ENCODE measurements around the gene SEPTIN1. TPM values are rescaled to one million over a fixed set of nuclear protein-coding genes. Genes with fewer than 3 reads are reported as not detected.

Gene SEPTIN1
- total and polyA plus RNA-seq, 2 of the 13 experiments (the other 11 are each of a cell fraction or from before 2014, with no cell fraction given): 0.18 to 0.67 TPM

DNA sequence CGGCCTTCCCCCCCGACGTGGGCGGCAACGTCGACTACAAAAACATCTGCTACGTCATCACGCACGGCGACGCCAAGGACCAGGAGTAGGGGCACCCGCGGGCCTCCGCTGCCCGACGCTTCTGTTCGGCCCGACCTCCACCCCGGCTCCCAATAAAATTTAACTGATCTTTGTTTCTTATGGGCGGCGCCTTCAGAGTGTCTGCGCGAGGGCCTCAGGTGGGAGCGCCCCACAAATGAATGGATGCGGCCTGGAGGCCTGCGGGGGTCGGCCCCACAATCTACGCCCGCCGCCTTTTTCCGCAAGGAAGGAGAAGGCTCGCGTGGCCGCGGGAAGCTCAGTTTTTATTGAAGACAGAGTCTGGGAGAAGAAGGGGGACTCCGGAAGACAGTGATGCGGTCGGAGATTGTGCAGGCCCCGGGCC is 4.5 kb downstream of the SEPTIN1 start (continued):
- TF ChIP-seq, protein P1, sequence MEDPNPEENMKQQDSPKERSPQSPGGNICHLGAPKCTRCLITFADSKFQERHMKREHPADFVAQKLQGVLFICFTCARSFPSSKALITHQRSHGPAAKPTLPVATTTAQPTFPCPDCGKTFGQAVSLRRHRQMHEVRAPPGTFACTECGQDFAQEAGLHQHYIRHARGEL (CRISPR knock-in tag; IDR thresholded peaks at IDR 0.05): peak; percentile 77; the same call in 1 of the 2 replicates
- TF ChIP-seq ZMYM4 (CRISPR knock-in tag; IDR thresholded peaks at IDR 0.05) (peak; percentile 69; the same call in 1 of the 2 replicates), PHF20 (CRISPR knock-in tag; IDR thresholded peaks at IDR 0.05) (peak; percentile 77), KDM5B (CRISPR knock-in tag; IDR thresholded peaks at IDR 0.05; ENCODE audit: borderline replicate concordance) (no peak), PRPF4 (IDR thresholded peaks at IDR 0.05; ENCODE audit: low read depth, low read length, poor library complexity, severe bottlenecking) (peak; percentile 43), ARNT2 (CRISPR knock-in tag; IDR thresholded peaks at IDR 0.05; ENCODE audit: low read depth) (peak; percentile 11; the same call in 1 of the 2 replicates), EHMT2 (IDR thresholded peaks at IDR 0.05; ENCODE audit: borderline replicate concordance, low read depth, low read length) (no peak), RBFOX2 (IDR thresholded peaks at IDR 0.05; ENCODE audit: low read depth, low read length) (peak; percentile 78; the same call in 1 of the 2 replicates), ZFY (CRISPR knock-in tag; IDR thresholded peaks at IDR 0.05) (peak; percentile 89)
- TF ChIP-seq, protein P2, sequence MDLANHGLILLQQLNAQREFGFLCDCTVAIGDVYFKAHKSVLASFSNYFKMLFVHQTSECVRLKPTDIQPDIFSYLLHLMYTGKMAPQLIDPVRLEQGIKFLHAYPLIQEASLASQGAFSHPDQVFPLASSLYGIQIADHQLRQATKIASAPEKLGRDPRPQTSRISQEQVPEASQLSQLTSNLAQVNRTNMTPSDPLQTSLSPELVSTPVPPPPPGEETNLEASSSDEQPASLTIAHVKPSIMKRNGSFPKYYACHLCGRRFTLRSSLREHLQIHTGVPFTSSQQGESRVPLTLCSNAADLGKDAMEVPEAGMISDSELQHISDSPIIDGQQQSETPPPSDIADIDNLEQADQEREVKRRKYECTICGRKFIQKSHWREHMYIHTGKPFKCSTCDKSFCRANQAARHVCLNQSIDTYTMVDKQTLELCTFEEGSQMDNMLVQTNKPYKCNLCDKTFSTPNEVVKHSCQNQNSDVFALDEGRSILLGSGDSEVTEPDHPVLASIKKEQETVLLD (CRISPR knock-in tag; IDR thresholded peaks at IDR 0.05; ENCODE audit: low read depth): 0 out of 2 replicates have a peak, but pooled peaks have one; percentile 53
- TF ChIP-seq, protein P3, sequence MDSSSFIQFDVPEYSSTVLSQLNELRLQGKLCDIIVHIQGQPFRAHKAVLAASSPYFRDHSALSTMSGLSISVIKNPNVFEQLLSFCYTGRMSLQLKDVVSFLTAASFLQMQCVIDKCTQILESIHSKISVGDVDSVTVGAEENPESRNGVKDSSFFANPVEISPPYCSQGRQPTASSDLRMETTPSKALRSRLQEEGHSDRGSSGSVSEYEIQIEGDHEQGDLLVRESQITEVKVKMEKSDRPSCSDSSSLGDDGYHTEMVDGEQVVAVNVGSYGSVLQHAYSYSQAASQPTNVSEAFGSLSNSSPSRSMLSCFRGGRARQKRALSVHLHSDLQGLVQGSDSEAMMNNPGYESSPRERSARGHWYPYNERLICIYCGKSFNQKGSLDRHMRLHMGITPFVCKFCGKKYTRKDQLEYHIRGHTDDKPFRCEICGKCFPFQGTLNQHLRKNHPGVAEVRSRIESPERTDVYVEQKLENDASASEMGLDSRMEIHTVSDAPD (CRISPR knock-in tag; IDR thresholded peaks at IDR 0.05): no peak
- TF ChIP-seq, protein P4, sequence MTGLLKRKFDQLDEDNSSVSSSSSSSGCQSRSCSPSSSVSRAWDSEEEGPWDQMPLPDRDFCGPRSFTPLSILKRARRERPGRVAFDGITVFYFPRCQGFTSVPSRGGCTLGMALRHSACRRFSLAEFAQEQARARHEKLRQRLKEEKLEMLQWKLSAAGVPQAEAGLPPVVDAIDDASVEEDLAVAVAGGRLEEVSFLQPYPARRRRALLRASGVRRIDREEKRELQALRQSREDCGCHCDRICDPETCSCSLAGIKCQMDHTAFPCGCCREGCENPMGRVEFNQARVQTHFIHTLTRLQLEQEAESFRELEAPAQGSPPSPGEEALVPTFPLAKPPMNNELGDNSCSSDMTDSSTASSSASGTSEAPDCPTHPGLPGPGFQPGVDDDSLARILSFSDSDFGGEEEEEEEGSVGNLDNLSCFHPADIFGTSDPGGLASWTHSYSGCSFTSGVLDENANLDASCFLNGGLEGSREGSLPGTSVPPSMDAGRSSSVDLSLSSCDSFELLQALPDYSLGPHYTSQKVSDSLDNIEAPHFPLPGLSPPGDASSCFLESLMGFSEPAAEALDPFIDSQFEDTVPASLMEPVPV (CRISPR knock-in tag; IDR thresholded peaks at IDR 0.05): peak; percentile 37; the same call in 1 of the 2 replicates
- TF ChIP-seq, protein P5, sequence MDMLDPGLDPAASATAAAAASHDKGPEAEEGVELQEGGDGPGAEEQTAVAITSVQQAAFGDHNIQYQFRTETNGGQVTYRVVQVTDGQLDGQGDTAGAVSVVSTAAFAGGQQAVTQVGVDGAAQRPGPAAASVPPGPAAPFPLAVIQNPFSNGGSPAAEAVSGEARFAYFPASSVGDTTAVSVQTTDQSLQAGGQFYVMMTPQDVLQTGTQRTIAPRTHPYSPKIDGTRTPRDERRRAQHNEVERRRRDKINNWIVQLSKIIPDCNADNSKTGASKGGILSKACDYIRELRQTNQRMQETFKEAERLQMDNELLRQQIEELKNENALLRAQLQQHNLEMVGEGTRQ (IDR thresholded peaks at IDR 0.05; ENCODE audit: low read depth, low read length): no peak
- TF ChIP-seq, protein P5 (CRISPR knock-in tag; IDR thresholded peaks at IDR 0.05; ENCODE audit: borderline replicate concordance): no peak
- TF ChIP-seq, protein P6, sequence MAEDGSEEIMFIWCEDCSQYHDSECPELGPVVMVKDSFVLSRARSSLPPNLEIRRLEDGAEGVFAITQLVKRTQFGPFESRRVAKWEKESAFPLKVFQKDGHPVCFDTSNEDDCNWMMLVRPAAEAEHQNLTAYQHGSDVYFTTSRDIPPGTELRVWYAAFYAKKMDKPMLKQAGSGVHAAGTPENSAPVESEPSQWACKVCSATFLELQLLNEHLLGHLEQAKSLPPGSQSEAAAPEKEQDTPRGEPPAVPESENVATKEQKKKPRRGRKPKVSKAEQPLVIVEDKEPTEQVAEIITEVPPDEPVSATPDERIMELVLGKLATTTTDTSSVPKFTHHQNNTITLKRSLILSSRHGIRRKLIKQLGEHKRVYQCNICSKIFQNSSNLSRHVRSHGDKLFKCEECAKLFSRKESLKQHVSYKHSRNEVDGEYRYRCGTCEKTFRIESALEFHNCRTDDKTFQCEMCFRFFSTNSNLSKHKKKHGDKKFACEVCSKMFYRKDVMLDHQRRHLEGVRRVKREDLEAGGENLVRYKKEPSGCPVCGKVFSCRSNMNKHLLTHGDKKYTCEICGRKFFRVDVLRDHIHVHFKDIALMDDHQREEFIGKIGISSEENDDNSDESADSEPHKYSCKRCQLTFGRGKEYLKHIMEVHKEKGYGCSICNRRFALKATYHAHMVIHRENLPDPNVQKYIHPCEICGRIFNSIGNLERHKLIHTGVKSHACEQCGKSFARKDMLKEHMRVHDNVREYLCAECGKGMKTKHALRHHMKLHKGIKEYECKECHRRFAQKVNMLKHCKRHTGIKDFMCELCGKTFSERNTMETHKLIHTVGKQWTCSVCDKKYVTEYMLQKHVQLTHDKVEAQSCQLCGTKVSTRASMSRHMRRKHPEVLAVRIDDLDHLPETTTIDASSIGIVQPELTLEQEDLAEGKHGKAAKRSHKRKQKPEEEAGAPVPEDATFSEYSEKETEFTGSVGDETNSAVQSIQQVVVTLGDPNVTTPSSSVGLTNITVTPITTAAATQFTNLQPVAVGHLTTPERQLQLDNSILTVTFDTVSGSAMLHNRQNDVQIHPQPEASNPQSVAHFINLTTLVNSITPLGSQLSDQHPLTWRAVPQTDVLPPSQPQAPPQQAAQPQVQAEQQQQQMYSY (CRISPR knock-in tag; IDR thresholded peaks at IDR 0.05): no peak
- TF ChIP-seq, protein P7, sequence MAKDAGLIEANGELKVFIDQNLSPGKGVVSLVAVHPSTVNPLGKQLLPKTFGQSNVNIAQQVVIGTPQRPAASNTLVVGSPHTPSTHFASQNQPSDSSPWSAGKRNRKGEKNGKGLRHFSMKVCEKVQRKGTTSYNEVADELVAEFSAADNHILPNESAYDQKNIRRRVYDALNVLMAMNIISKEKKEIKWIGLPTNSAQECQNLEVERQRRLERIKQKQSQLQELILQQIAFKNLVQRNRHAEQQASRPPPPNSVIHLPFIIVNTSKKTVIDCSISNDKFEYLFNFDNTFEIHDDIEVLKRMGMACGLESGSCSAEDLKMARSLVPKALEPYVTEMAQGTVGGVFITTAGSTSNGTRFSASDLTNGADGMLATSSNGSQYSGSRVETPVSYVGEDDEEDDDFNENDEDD (CRISPR knock-in tag; IDR thresholded peaks at IDR 0.05; ENCODE audit: borderline replicate concordance): peak; percentile 34; the same call in 1 of the 2 replicates
